Activated CD4-positive, alpha-beta T cell treated with anti-CD3 and anti-CD28 coated beads, Interleukin-2, Interleukin-4, amounts not matched to agents 100 ng/mL and 50 ng/mL, durations not matched to agents 16 hours and 8 hours (primary cell): Measurements from ENCODE around the gene CCDC50.

Experiments used
- DNase-seq: peaks from one replicate; pipeline ENCODE4 v3.0.0-alpha.2; 2020; ENCODE audit warnings: low spot score

The CCDC50 gene

DNA sequence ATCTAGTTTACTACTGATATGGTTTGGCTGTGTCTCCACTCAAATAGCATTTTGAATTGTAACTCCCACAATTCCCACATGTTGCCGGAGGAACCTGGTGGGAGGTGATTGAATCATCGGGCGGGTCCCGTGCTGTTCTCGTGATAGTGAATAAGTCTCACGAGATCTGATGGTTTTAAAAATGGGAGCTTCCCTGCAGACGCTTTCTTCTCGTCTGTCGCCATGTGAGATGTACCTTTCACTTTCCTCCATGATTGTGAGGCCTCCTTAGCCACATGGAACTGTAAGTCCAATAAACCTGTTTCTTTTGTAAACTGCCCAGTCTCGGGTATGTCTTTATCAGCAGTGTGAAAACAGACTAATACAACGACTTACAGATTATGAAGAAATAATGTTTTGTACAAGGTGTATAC, 96.1 kb downstream of the CCDC50 start:
- DNase-seq: no peak

DNA sequence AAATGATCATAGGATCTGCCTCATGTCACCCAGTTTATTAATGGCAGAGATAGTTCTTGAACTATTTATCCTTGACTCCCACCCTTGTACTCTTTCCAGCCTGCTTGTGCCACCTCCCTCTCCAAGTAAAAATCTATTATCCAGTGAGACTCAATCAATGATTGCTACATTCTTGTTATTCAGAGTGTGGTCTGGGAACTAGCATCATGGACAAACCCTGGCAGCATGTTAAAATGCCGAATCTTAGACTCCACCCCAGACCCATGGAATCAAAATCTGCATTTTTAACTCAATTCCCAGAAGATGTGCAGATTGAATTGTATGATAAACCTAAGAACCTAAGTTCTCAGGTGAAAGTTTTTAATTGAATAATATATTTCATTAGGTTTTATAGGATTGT, 97.1 kb downstream of the CCDC50 start:
- DNase-seq: no peak

DNA sequence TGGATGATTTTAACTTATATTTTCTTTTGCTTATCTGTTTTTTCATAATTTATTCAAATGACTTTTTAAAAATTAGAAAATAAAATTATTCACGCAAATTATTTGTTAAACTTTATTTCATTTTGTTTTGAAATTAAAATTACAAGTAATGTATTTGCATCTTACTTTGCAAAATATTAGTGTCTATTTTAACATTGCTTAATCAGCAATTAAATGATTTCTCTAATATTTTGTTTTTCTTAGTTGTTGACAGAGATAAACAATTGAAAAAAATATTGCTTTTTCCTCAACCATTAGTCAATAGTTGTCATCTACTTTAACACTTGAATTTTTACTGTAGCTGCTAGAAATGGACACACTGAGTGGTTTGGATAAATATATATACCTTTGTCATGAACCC, 99.0 kb downstream of the CCDC50 start:
- no peak for DNase-seq

DNA sequence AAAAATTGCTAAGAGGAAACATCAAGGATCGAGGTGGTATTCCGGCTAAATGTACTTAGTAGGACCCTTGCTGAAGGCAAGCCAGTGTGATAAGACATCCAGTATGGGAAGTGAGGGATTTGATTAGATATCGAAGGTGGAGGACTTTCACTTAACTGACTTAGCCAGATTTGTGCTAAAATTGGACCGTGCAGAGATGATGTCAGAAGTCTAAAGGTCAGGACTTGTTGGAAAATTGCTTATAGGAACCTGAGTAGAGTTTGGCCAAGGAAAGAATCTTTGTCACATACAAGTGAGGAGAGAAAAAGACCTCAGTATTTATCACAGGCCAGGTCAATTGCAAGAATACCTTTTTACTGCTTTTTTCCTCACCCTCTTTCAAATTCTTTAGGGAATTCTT, 100.9 kb downstream of the CCDC50 start:
- DNase-seq: no peak

DNA sequence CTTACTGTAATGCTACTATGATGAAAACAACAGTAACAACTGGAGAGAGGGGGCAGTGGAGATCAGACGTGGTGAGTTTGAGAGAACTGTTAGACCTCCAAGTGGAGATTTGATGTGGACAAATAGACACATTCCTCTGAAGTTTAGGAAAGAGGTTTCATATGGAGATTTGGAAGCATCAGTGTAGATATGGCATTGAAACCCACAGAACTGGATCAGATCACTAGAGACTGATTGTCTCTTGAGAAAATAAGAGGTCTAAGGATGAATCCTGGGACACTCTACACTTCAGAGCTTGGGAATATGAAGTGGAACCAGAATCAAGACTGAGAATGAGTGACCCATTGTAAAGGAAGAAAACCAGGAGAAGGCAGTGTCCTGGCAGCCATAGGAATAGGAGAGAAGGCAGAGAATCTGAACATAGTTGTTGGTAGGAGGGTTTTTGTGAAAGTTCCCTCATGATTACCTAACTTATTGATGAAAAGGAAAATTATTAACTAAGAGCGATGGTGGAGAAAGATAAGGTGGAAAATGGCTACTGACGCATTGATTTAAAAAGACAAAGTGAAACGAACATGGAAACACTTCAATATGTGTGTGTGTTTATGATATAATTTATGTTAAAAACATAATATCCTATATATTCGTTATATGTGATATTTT, 102.1 kb downstream of the CCDC50 start:
- no peak for DNase-seq

DNA sequence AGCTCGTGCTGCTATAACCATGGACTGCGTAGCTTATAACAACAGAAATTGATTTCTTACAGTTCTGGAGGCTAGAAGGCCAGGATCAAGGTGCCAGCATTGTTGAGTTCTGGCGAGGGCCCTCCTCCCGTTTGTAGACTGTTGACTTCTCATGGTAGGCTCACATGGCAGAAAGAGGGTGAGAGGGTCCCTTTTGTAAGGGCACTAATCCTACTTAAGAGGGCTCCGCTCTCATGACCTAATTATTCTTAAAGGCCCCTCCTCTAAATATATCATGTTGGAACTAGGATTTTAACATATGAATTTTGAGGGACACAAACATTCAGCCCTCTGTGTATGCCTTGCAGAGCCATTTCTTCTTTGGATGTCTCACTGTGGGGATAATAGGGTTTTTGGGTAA, 103.0 kb downstream of the CCDC50 start:
- DNase-seq: no peak

DNA sequence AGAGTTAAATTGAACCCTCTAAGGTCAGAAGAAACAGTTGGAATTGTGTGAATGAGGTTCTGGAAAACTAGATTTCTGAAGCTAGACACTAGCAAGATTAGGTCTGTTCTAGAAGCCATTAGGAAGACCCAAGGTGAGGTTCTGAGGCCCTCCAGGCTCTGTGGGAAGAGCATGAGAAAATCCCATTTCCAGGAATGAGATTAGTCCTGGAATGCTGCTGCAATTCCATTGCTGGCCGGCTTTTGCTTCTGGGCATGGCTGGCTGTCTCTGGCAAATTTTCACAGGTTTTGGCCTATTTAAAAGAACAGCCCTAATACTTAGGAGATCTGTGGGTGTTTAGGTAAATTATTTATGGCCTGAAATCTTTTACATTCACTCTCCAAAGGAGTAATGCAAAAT, 104.8 kb downstream of the CCDC50 start:
- no peak for DNase-seq

DNA sequence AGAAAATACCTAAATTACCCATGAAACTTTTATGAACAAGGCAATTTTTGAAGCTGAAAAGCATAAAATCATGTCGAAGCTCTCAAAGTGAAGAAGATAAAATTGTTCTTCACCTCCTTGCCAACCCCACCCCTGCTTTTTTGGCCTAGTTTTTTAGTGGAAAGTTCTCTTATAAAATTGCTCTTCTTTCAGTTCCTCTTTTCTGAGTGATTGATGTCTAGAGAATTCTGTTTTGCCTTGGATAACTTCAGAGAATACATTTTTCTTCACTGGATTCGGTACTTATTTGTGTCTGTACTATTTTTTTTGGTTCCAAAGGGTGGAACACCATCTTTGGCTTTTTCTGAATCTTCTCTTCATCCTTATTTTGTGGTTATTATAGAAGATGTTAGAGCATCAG, 106.8 kb downstream of the CCDC50 start:
- DNase-seq: no peak

DNA sequence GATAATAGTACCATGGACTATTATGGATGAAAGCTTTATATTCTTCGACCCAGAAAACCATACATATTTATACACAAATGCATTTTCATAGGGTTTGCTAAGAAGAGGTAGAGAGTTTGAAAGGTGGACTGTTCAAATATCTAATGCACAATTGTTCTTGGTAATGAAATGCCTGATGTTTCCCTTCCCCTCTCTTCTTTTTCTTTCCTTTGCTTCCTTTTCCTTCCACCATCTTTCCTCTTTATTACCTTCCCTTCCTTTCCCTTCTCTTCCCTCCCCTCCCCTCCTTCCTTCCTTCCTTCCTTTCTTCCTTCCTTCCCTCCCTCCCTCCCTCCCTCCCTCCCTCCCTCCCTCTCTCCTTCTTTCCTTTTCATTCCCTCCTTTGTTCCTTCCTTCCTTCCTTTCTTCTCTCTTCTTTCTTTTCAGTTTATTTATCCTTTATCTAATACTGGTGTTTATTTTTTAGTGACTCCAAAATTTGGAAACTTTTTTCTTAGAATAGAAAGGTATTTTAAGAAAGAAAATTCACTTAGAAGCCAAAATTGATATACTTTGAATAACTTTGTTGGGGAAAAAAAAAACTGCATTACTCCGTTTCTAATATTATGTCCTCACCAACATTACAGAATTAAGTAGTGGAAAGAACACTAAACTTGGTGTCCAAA, 109.1 kb downstream of the CCDC50 start:
- DNase-seq: no peak

DNA sequence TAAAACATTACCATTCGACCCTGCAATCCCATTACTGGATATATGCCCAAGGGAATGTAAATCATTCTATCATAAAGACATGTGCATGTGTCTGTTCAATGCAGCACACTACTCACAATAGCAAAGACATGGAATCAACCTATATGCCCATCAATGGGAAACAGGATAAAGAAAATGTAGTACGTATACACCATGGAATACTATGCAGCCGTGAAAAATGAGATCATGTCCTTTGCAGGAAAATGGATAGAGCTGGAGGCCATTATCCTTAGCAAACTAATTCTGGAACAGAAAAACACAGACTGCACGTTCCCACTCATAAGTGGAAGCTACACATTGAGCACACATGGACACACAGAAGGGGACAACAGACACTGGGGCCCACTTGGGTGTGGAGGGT, 111.3 kb downstream of the CCDC50 start:
- no peak for DNase-seq

DNA sequence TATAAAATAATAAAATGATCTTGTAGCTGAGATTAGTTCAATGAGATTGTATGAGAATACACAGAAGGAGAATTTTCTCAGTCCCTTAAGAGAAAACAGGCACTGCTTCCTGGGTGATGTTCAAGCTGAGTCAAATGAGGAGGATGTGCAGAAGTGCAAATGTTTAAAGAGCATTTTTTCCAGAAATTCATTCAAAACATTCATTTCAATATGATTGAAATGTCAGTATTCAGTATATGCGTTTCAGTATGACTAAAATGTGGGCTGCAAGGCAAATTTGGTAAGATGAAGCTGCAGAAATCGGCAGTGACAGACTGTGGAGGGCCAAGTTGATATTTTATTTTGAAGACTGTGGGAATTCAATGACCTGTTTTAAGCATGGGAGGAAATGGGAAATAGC, 112.5 kb downstream of the CCDC50 start:
- peak; percentile 44 for DNase-seq

DNA sequence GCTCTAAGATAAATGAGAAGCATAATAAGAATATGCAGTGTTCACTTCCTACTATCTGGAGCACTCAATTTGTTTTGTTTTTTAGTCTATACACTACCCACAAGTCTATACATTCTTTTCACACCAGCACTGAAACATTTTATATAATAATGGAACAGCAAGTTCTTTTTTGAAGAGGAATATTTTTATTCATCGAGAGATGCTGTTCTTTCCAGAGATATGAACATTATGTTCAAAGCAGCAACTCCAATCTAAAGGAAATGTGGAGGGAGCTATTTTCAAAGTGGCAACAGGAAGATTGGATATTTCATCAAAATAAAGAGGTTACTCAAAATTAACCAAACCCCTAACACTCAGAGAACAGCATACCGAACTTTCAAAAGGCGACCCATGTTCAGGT, 115.4 kb downstream of the CCDC50 start:
- DNase-seq: no peak
